ENCODE results near the gene CSRP3. TPM values are rescaled to one million over a fixed set of nuclear protein-coding genes. Genes with fewer than 3 reads are reported as not detected.

Gene CSRP3
- total RNA-seq, 1 donor from 2014 or later: not detected

GRCh38 chr11:19193916-19194315 is 7.9 kb downstream of the CSRP3 start:
- H3K4me3 ChIP-seq: no peak overlapping the region

DNA sequence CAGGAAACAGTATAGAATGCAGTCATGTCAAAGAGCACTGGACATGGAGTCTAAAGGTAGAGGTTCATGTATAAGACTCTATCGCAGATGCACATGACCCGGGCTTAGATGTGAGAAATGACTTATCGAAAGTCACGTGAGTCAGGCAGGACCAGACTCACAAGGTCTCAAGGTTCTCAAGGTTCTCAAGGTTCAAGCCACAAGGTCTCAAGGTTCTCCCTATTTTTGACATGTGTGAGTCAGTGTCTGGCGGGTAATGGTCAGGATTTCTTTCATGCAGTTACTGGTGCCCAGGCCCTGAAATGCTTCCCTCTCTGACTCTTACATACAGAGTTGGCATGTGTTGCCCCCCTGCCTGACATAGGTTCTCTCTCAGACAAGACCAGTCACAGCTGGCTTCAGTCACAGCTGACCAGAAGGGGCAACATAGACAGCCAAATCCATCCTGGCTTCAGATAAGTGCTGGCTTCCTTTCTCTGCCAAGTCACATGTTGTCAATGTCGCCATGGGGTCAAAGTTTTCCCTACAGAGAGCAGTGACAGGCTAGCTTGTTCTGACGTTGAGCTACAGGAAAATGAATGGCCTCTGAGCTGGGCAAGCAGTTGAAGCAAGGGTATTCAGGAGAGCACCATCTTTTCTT is 10.1 kb downstream of the CSRP3 start:
- DNase-seq (ENCODE audit: low spot score in 2 of 2): no peak
- intact Hi-C loops (cut with DNase I): no loop called here
- Histone ChIP-seq H3K9me3 (no peaks in the 10 kb centered on the region), H3K27me3 (no peaks in the 10 kb centered on the region), H3K4me3 (no peak overlapping the region), H3K27ac (no peak overlapping the region), H3K4me1 (no peaks in the 10 kb centered on the region), H3K36me3 (no peaks in the 10 kb centered on the region)
- TF ChIP-seq, protein P1, sequence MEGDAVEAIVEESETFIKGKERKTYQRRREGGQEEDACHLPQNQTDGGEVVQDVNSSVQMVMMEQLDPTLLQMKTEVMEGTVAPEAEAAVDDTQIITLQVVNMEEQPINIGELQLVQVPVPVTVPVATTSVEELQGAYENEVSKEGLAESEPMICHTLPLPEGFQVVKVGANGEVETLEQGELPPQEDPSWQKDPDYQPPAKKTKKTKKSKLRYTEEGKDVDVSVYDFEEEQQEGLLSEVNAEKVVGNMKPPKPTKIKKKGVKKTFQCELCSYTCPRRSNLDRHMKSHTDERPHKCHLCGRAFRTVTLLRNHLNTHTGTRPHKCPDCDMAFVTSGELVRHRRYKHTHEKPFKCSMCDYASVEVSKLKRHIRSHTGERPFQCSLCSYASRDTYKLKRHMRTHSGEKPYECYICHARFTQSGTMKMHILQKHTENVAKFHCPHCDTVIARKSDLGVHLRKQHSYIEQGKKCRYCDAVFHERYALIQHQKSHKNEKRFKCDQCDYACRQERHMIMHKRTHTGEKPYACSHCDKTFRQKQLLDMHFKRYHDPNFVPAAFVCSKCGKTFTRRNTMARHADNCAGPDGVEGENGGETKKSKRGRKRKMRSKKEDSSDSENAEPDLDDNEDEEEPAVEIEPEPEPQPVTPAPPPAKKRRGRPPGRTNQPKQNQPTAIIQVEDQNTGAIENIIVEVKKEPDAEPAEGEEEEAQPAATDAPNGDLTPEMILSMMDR (IDR thresholded peaks at IDR 0.05): no peak

More at GRCh38 chr11:19193916-19194315, 7.9 kb downstream of the CSRP3 start:
- intact Hi-C loops (cut with DNase I): no loop called here
- no peaks in the 10 kb centered on the region for H3K27me3 ChIP-seq
- TF ChIP-seq, protein P1 (IDR thresholded peaks at IDR 0.05): no peak
- no peaks in the 10 kb centered on the region for H3K4me1 ChIP-seq
- no peak overlapping the region for H3K27ac ChIP-seq
- no peaks in the 10 kb centered on the region for H3K9me3 ChIP-seq
- no peaks in the 10 kb centered on the region for H3K36me3 ChIP-seq
- no peak for DNase-seq (ENCODE audit: low spot score in 2 of 2)

DNA sequence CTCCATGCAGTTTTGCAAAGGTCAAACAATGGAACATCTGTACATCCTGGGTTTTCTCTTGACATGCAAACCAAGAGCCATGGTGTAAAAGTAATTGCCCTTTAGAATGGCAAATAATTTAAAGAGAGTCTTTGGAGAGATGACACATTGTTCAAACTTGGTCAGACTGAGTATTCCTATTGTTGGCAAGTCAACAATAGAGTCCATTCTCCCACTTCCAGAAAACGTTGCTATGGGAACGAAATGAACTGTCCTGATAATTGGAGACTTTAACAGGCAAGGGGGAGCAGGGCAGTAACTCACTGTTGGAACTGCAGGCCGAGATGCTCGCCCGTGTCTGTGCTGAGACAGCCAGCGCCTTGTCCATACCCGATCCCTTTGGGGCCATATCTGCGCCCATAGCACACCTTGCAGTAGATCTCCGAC is 13.9 kb downstream of the CSRP3 start:
- Histone ChIP-seq H3K27ac (no peak overlapping the region), H3K4me1 (no peaks in the 10 kb centered on the region), H3K27me3 (no peaks in the 10 kb centered on the region), H3K4me3 (no peak overlapping the region), H3K9me3 (no peaks in the 10 kb centered on the region), H3K36me3 (no peaks in the 10 kb centered on the region)
- TF ChIP-seq, protein P1 (IDR thresholded peaks at IDR 0.05): no peak
- intact Hi-C loops (cut with DNase I): no loop called here
- no peak for DNase-seq (ENCODE audit: low spot score in 2 of 2)

- no peak overlapping the region for H3K4me3 ChIP-seq
Observed at GRCh38 chr11:19187114-19187832, 14.5 kb downstream of the CSRP3 start.

GRCh38 chr11:19185516-19186052 is 16.2 kb downstream of the CSRP3 start:
- intact Hi-C loops (cut with DNase I): no loop called here
- H3K4me1 ChIP-seq: no peaks in the 10 kb centered on the region

More at GRCh38 chr11:19187114-19187832, 14.5 kb downstream of the CSRP3 start:
- H3K36me3 ChIP-seq: no peaks in the 10 kb centered on the region
- intact Hi-C loops (cut with DNase I): no loop called here
- no peaks in the 10 kb centered on the region for H3K27me3 ChIP-seq
- no peak for DNase-seq (ENCODE audit: low spot score in 2 of 2)
- no peaks in the 10 kb centered on the region for H3K4me1 ChIP-seq
- TF ChIP-seq, protein P1 (IDR thresholded peaks at IDR 0.05): no peak
- no peaks in the 10 kb centered on the region for H3K9me3 ChIP-seq
- H3K27ac ChIP-seq: no peak overlapping the region

More at GRCh38 chr11:19185516-19186052, 16.2 kb downstream of the CSRP3 start:
- Histone ChIP-seq H3K9me3 (no peaks in the 10 kb centered on the region), H3K27me3 (no peaks in the 10 kb centered on the region), H3K27ac (no peak overlapping the region), H3K36me3 (no peaks in the 10 kb centered on the region), H3K4me3 (no peak overlapping the region)
- TF ChIP-seq, protein P1 (IDR thresholded peaks at IDR 0.05): no peak
- DNase-seq (ENCODE audit: low spot score in 2 of 2): no peak
